ENCODE data around the gene LSP1.

GRCh38 chr11:1832920-1833295 is 20.0 kb upstream of the LSP1 start:
- TF ChIP-seq CTCF (conservative IDR thresholded peaks at IDR 0.05 in 1 of 2, IDR thresholded peaks at IDR 0.05 in 1 of 2; ENCODE audit: low read depth in 1 of 2, low read length in 2 of 2) (no peak), EZH2 (IDR thresholded peaks at IDR 0.05; ENCODE audit: low read length, missing control alignments) (no peak)

Data from fibroblast of lung (primary cell).